Subcutaneous abdominal adipose tissue (tissue), 5 donors: ENCODE measurements around the gene YPEL1.

Experiments
- H3K27ac ChIP-seq: one replicate; pipeline ENCODE4 v1.7.0; 2013; ENCODE audit warnings: low read depth, mild to moderate bottlenecking, inconsistent platforms, low read length, moderate library complexity
- H3K27me3 ChIP-seq, 5 donors: one replicate each; pipeline ENCODE4 v1.7.0; 2013; ENCODE audit warnings: low read length in 5 of 5, inconsistent platforms in 1 of 5; ENCODE audit not compliant: control insufficient read depth in 5 of 5, insufficient read depth in 4 of 5
- H3K36me3 ChIP-seq, 5 donors: one replicate each; pipeline ENCODE4 v1.7.0; 2013; ENCODE audit warnings: low read length in 5 of 5; ENCODE audit not compliant: control insufficient read depth in 5 of 5, insufficient read depth in 5 of 5
- H3K4me1 ChIP-seq, 5 donors: one replicate each; pipeline ENCODE4 v1.7.0; 2013; ENCODE audit warnings: low read length in 5 of 5, mild to moderate bottlenecking in 3 of 5, moderate library complexity in 1 of 5; ENCODE audit not compliant: control insufficient read depth in 5 of 5, insufficient read depth in 5 of 5
- H3K4me3 ChIP-seq, 5 donors: one replicate each; pipeline ENCODE4 v1.7.0; 2013; ENCODE audit warnings: low read length in 5 of 5, low read depth in 1 of 5
- H3K9ac ChIP-seq, 5 donors: one replicate each; pipeline ENCODE4 v1.7.0; 2013; ENCODE audit warnings: low read length in 5 of 5, mild to moderate bottlenecking in 4 of 5, moderate library complexity in 3 of 5
- H3K9me3 ChIP-seq, 5 donors: one replicate each; pipeline ENCODE4 v1.7.0; 2013; ENCODE audit warnings: low read length in 5 of 5; ENCODE audit not compliant: control insufficient read depth in 5 of 5
- donor health status: healthy.
- donor health status: healthy.
- donor health status: healthy.
- donor health status: healthy.
- donor health status: healthy.

YPEL1 gene, protein sequence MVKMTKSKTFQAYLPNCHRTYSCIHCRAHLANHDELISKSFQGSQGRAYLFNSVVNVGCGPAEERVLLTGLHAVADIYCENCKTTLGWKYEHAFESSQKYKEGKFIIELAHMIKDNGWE

GRCh38 chr22:21735200-21736083 lies at the start of gene YPEL1:
Gene YPEL1 (minus strand): TSS chr22:21735794. CDS start chr22:21710744, 25,050 bp downstream.
- no peaks in the 10 kb centered on the region for H3K36me3 ChIP-seq
- H3K4me1 ChIP-seq, result peaks cover 1 to 15% (median 13%) of the 10 kb centered on the region in 5 donors
- no peaks in the 10 kb centered on the region for H3K27me3 ChIP-seq
- peak within 1 kb of the TSS in 4 of 5 donors; percentile 40 to 79 (median 55) for H3K9ac ChIP-seq
- H3K27ac ChIP-seq, result no peak within 1 kb of the TSS
- H3K9me3 ChIP-seq, result no peaks in the 10 kb centered on the region
- H3K4me3 ChIP-seq, result peak within 1 kb of the TSS; percentile 67 to 85 (median 74)

- no peak overlapping the region for H3K27ac ChIP-seq
- H3K36me3 ChIP-seq, result peaks cover 0 to 41% (median 28%) of the 10 kb centered on the region in 5 donors
- H3K4me1 ChIP-seq, result peaks cover 0 to 2% (median under 1%) of the 10 kb centered on the region in 5 donors
- H3K4me3 ChIP-seq, result no peak overlapping the region
- H3K9ac ChIP-seq, result no peak overlapping the region
- H3K27me3 ChIP-seq, result no peaks in the 10 kb centered on the region
- H3K9me3 ChIP-seq, result no peaks in the 10 kb centered on the region
These were observed 44.7 kb upstream of the YPEL1 start for GRCh38 chr22:21780259-21780658.

DNA sequence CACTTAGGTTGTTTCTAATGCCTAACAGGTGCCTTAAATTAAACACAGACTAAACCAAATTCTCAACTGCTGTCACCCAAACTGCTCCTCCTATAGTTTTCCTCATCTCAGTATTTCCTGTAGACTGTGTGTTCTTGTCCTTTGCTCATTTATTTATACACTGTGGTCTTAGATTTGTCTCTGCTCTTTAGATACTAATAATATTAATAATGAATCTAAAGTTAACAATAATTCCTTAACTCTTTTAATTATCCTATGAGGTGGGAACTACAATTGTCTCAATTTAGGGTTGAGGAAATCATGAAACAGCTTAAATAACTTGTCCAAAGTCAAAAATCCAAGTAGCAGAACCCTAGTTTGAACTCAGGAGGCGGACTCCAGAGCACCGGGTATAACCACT lies 43.9 kb upstream of the YPEL1 start:
- peaks cover 0 to 33% (median 22%) of the 10 kb centered on the region in 5 donors for H3K36me3 ChIP-seq
- peaks cover 0 to 9% (median 6%) of the 10 kb centered on the region in 5 donors for H3K4me1 ChIP-seq
- H3K27ac ChIP-seq, result no peak overlapping the region
- no peaks in the 10 kb centered on the region for H3K9me3 ChIP-seq
- no peak overlapping the region for H3K9ac ChIP-seq
- H3K4me3 ChIP-seq, result no peak overlapping the region
- no peaks in the 10 kb centered on the region for H3K27me3 ChIP-seq

GRCh38 chr22:21778705-21779363 lies 43.2 kb upstream of the YPEL1 start:
- no peaks in the 10 kb centered on the region for H3K9me3 ChIP-seq
- no peak overlapping the region for H3K27ac ChIP-seq
- H3K4me3 ChIP-seq, result no peak overlapping the region
- H3K4me1 ChIP-seq, result peaks cover 0 to 9% (median 6%) of the 10 kb centered on the region in 5 donors
- H3K36me3 ChIP-seq, result peaks cover 0 to 32% (median 22%) of the 10 kb centered on the region in 5 donors
- no peak overlapping the region for H3K9ac ChIP-seq
- H3K27me3 ChIP-seq, result no peaks in the 10 kb centered on the region

- no peak overlapping the region for H3K4me3 ChIP-seq
- peaks cover 3 to 15% (median 12%) of the 10 kb centered on the region in 5 donors for H3K4me1 ChIP-seq
- no peaks in the 10 kb centered on the region for H3K27me3 ChIP-seq
- H3K9ac ChIP-seq, result no peak overlapping the region
- no peaks in the 10 kb centered on the region for H3K9me3 ChIP-seq
- H3K36me3 ChIP-seq, result peaks cover 5 to 64% (median 50%) of the 10 kb centered on the region in 5 donors
- H3K27ac ChIP-seq, result no peak overlapping the region
These were observed 36.0 kb upstream of the YPEL1 start for GRCh38 chr22:21771631-21771976.

GRCh38 chr22:21768435-21768834 lies 32.8 kb upstream of the YPEL1 start:
- peaks cover 11 to 91% (median 81%) of the 10 kb centered on the region in 5 donors for H3K36me3 ChIP-seq
- H3K4me1 ChIP-seq, result peaks cover 0 to 11% (median 6%) of the 10 kb centered on the region in 5 donors
- no peaks in the 10 kb centered on the region for H3K27me3 ChIP-seq
- no peaks in the 10 kb centered on the region for H3K9me3 ChIP-seq
- H3K9ac ChIP-seq, result no peak overlapping the region
- no peak overlapping the region for H3K27ac ChIP-seq
- no peak overlapping the region for H3K4me3 ChIP-seq

DNA sequence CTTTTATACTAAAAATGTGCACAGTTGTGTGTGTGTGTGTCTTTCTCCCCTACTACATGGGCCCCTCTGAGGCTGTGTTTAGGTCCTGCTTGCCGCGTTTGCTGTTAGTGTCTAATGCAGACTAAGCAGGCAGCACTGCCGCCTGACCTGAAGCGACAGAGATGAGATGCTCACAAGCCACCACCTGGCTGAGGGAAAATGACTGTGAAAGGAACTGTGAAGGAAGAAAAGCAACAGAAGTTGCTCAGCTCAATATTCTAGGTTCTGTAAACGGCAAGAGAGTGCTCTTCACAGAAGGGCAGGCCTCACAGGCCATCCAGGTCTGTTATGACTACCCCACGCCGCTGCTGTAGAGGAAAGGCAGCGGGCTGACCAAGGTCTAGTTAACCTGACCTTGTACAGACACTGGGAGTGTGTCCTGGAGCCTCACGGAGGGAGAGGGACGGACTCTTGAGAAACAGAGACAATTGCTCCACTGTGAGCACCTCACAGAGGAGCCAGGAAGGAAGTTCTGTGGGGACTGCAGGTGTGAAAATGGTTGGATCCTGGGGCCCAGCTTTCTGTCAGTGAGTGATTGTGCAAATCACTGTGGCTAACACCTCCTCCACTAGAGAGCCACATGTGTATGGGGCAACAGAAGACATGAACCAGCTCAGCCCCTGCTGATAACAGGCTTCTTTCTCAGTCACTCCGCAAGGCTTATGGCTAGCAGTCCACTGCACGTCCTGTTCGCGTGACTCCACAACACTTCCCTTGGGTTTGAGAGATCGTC lies 31.3 kb upstream of the YPEL1 start:
- peaks cover 0 to 2% (median 0%) of the 10 kb centered on the region in 5 donors for H3K4me1 ChIP-seq
- H3K27me3 ChIP-seq, result no peaks in the 10 kb centered on the region
- peaks cover 13 to 95% (median 85%) of the 10 kb centered on the region in 5 donors for H3K36me3 ChIP-seq
- H3K27ac ChIP-seq, result no peak overlapping the region
- no peaks in the 10 kb centered on the region for H3K9me3 ChIP-seq
- H3K9ac ChIP-seq, result no peak overlapping the region
- no peak overlapping the region for H3K4me3 ChIP-seq

GRCh38 chr22:21765909-21766529 lies 30.4 kb upstream of the YPEL1 start:
- no peak overlapping the region for H3K9ac ChIP-seq
- peaks cover 19 to 95% (median 86%) of the 10 kb centered on the region in 5 donors for H3K36me3 ChIP-seq
- no peak overlapping the region for H3K4me3 ChIP-seq
- no peaks in the 10 kb centered on the region for H3K4me1 ChIP-seq
- H3K9me3 ChIP-seq, result no peaks in the 10 kb centered on the region
- H3K27me3 ChIP-seq, result no peaks in the 10 kb centered on the region
- H3K27ac ChIP-seq, result no peak overlapping the region

- no peak overlapping the region for H3K4me3 ChIP-seq
- no peak overlapping the region for H3K27ac ChIP-seq
- peaks cover 19 to 89% (median 81%) of the 10 kb centered on the region in 5 donors for H3K36me3 ChIP-seq
- no peaks in the 10 kb centered on the region for H3K27me3 ChIP-seq
- H3K9me3 ChIP-seq, result no peaks in the 10 kb centered on the region
- H3K9ac ChIP-seq, result no peak overlapping the region
- no peaks in the 10 kb centered on the region for H3K4me1 ChIP-seq
These were observed 28.6 kb upstream of the YPEL1 start for GRCh38 chr22:21764038-21764804.
